ENCODE data around the gene PRDM5.

- TF ChIP-seq CTCF (IDR thresholded peaks at IDR 0.05): no peak
- TF ChIP-seq POLR2A (IDR thresholded peaks at IDR 0.05): no peak
Observed at GRCh38 chr4:120672558-120673147, 249.9 kb downstream of the PRDM5 start.

Measured in body of pancreas (tissue), 4 donors.